Esophagus squamous epithelium (tissue), 5 donors: ENCODE results near the gene AFDN. TPM values are rescaled to one million over a fixed set of nuclear protein-coding genes. Genes with fewer than 3 reads are reported as not detected.

ENCODE experiments used
- DNase-seq: peaks from one replicate; lab custom pipeline; 2025; lab: John Stamatoyannopoulos, UW
- H3K27ac ChIP-seq, 4 donors: fragments of 200-600 bp; sonication (generic); one replicate each; pipeline ENCODE4 v1.5.1; 2016 to 2019; ENCODE audit warnings: mild to moderate bottlenecking in 1 of 4
- H3K27me3 ChIP-seq, 4 donors: fragments of 200-600 bp; sonication (generic); 1 replicate in 3 of 4; 2 replicates in 1 of 4; pipeline versions ENCODE4 v1.5.1 to v1.6.0; 2017 to 2021; ENCODE audit warnings: antibody characterized with exemption in 1 of 4
- H3K36me3 ChIP-seq, 3 donors: fragments of 200-600 bp; sonication (generic); one replicate each; pipeline ENCODE4 v1.5.1; 2016 to 2019
- H3K4me1 ChIP-seq, 3 donors: fragments of 200-600 bp; sonication (generic); one replicate each; pipeline ENCODE4 v1.5.1; 2017 to 2019
- H3K4me3 ChIP-seq, 4 donors: fragments of 200-600 bp; sonication (generic); 1 replicate in 3 of 4; 2 replicates in 1 of 4; pipeline ENCODE4 v1.5.1; 2016 to 2019; ENCODE audit warnings: mild to moderate bottlenecking in 2 of 4, moderate library complexity in 1 of 4
- H3K9me3 ChIP-seq, 3 donors: fragments of 200-600 bp; sonication (generic); one replicate each; pipeline ENCODE4 v1.5.1; 2016 to 2019
- POLR2A ChIP-seq, 4 donors: fragments of 450-650 bp; IDR thresholded peaks; one replicate each; pipeline ENCODE4 v1.6.1; 2017; ENCODE audit warnings: antibody characterized with exemption in 4 of 4, mild to moderate bottlenecking in 4 of 4, moderate library complexity in 3 of 4
- WGBS, 2 donors: methylation state at CpG; one replicate each; pipeline ENCODE4 v1.1.5; 2018; 5-methylcytosine and 5-hydroxymethylcytosine counted together
- intact Hi-C: fragments of 100-400 bp; cut with DNase I; formaldehyde crosslinking; loops from one replicate; pipeline ENCODE4 v1.15.0; 2022
- total RNA-seq, 4 donors: library from RNA; depleted of rRNA; stranded (reverse); fragments of >200 nt; gene quantifications; one replicate each; pipeline ENCODE4 v1.1.0, GENCODE V29; 2016
- TF ChIP-seq, protein P1 (sequence below), 6 experiments: fragments of 450-650 bp in 4 of 6; fragments of 200-600 bp in 2 of 6; sonication (generic) in 2 of 6; IDR thresholded peaks; one replicate each; pipeline ENCODE4 v1.5.1; 2016 to 2019; ENCODE audit warnings: antibody characterized with exemption in 6 of 6, mild to moderate bottlenecking in 4 of 6, moderate library complexity in 4 of 6
- donor health status: DM: yes; HTN: yes; CAD: no.

Gene AFDN
- total RNA-seq, 4 donors from 2014 or later: 93.8 to 250 (median 204) TPM

DNA sequence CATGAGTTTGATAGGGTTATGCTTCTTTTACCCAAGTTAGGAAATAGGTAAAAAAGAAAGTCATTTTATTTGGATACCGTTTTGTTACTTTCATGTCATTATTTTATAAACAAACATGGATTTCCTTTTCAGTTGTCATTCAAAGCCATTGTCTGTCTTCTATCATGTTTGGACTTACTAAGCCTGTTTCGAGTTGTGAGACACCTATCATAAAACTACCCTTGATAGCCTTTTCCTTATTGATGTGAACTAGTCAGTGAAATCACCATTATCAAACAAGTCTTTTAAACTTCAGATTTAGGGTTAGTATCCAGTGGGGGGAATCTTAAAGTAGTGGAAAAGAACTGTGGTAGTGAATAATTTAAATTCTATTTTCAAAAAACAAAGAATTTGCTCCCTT, 85.8 kb downstream of the AFDN start:
- Histone ChIP-seq H3K36me3 (peaks cover 0 to 79% (median 24%) of the 10 kb centered on the region in 3 donors), H3K4me3 (no peak overlapping the region), H3K4me1 (peaks cover 0 to 10% (median 0%) of the 10 kb centered on the region in 3 donors), H3K27me3 (no peaks in the 10 kb centered on the region), H3K27ac (no peak overlapping the region), H3K9me3 (no peaks in the 10 kb centered on the region)
- no peak for DNase-seq
- TF ChIP-seq POLR2A (IDR thresholded peaks at IDR 0.05): no peak
- TF ChIP-seq, protein P1, sequence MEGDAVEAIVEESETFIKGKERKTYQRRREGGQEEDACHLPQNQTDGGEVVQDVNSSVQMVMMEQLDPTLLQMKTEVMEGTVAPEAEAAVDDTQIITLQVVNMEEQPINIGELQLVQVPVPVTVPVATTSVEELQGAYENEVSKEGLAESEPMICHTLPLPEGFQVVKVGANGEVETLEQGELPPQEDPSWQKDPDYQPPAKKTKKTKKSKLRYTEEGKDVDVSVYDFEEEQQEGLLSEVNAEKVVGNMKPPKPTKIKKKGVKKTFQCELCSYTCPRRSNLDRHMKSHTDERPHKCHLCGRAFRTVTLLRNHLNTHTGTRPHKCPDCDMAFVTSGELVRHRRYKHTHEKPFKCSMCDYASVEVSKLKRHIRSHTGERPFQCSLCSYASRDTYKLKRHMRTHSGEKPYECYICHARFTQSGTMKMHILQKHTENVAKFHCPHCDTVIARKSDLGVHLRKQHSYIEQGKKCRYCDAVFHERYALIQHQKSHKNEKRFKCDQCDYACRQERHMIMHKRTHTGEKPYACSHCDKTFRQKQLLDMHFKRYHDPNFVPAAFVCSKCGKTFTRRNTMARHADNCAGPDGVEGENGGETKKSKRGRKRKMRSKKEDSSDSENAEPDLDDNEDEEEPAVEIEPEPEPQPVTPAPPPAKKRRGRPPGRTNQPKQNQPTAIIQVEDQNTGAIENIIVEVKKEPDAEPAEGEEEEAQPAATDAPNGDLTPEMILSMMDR (IDR thresholded peaks at IDR 0.05): no peak
- 77 to 88% methylated on average over 2 of the region's 2 CpGs for WGBS, 2 donors
- intact Hi-C loops: no loop called here

DNA sequence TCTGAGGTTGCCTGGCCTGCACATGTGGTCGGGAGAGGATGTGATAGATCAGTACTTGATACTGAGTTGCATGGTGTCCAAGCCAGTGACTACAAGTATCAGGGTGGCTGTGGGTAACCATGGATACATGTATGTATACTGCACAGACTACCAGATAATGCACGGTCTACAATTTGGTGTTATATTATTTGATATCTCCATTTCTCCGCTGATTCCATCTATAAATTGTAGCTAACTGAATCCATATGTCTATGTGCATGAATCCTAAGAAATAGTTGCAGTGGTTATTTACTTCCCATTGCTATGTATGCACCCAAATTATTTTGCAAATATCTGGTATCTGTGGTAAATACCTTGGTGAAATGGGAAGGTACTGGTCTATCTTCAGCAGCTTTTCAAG, 87.0 kb downstream of the AFDN start:
- Histone ChIP-seq H3K4me3 (no peak overlapping the region), H3K9me3 (no peaks in the 10 kb centered on the region), H3K27me3 (no peaks in the 10 kb centered on the region), H3K27ac (no peak overlapping the region), H3K36me3 (peaks cover 0 to 91% (median 27%) of the 10 kb centered on the region in 3 donors), H3K4me1 (no peaks in the 10 kb centered on the region)
- 87 to 89% methylated on average over 3 of the region's 3 CpGs for WGBS, 2 donors
- DNase-seq: no peak
- TF ChIP-seq POLR2A (IDR thresholded peaks at IDR 0.05): no peak
- TF ChIP-seq, protein P1 (IDR thresholded peaks at IDR 0.05): no peak
- intact Hi-C loops: no loop called here

DNA sequence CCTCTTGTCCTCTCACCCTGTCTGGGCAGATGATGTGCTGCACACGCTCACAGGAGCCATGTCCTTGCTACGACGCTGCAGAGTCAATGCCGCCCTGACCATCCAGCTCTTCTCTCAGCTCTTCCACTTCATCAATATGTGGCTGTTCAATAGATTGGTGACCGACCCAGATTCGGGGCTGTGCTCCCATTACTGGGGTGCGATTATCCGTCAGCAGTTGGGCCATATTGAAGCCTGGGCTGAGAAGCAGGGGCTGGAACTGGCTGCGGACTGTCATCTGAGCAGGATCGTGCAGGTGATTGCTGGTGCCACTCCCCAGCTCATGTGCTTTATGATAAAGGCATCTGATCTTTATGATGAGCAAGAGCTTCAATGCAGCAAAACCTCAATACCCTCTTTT, 88.4 kb downstream of the AFDN start:
- H3K4me1 ChIP-seq: no peaks in the 10 kb centered on the region
- TF ChIP-seq, protein P1 (IDR thresholded peaks at IDR 0.05): no peak
- no peak for TF ChIP-seq POLR2A (IDR thresholded peaks at IDR 0.05)
- H3K27ac ChIP-seq: no peak overlapping the region
- intact Hi-C loops: no loop called here
- H3K36me3 ChIP-seq: peaks cover 0 to 98% (median 30%) of the 10 kb centered on the region in 3 donors
- H3K4me3 ChIP-seq: no peak overlapping the region
- no peaks in the 10 kb centered on the region for H3K9me3 ChIP-seq
- H3K27me3 ChIP-seq: no peaks in the 10 kb centered on the region
- 90 to 94% methylated on average over 10 of the region's 10 CpGs for WGBS, 2 donors
- DNase-seq: no peak

DNA sequence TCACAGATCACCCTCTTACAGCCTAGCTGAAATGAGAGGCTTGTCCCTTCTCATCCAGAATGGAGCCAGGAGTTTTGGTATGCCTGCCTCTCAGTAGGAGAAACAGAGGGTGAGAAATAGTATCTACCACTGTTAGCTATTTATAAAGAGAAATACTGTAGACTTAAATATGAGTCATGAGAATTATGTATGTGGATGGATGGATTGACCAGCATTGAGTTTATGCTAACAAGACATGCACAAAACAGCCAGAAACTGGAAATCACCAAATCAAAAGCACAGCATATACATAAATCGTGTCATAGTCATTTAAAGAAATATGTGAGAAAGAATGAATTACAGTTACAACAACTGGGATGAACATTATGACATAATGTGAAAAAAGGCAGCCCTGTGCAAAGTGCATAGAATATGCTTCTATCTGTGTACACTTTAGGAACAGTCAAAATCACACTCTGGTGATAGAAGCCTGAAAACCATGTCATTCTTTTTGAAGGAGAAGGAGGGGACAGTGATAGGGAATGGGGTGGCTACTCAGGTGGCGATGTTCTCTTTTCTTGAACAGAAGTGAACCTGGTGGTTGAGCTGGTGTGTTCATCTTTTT, 90.9 kb downstream of the AFDN start:
- Histone ChIP-seq H3K4me1 (no peaks in the 10 kb centered on the region), H3K36me3 (peaks cover 0 to 99% (median 30%) of the 10 kb centered on the region in 3 donors), H3K27me3 (no peaks in the 10 kb centered on the region), H3K4me3 (no peak overlapping the region), H3K9me3 (no peaks in the 10 kb centered on the region), H3K27ac (no peak overlapping the region)
- 83 to 93% methylated on average over 2 of the region's 2 CpGs for WGBS, 2 donors
- no peak for DNase-seq
- intact Hi-C loops: no loop called here
- TF ChIP-seq POLR2A (IDR thresholded peaks at IDR 0.05): no peak
- TF ChIP-seq, protein P1 (IDR thresholded peaks at IDR 0.05): no peak

DNA sequence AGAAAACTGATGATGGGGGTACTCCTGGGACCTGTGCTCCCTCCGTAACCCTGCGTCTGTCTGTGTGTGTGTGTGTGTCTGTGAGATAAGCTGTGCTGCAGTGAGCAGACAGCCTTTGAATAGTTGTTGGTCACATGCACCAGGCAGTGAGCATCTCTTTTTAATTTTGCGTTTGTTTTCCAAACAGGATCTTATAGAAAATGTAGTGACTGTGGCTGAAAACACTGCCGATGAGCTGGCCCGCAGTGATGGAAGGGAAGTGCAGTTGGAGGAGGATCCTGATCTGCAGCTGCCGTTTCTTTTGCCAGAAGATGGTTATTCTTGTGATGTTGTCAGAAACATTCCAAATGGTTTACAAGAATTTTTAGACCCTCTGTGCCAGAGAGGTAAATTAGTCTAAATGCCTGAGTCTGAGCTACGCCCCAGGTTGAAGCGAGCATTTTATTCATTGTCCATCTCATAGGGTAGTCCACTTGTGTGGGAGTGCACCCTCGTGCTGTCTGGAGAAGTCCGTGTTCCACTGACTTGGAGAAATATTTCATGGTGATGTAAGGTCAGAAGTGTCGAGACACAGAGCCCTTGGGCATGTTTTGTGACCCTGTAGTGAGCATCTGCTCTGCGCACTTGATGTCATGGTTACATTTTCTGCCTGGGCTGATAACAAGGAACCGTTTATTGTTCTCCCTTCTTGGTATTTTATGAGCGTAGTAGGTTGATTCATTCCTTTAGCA, 92.0 kb downstream of the AFDN start:
- Histone ChIP-seq H3K9me3 (no peaks in the 10 kb centered on the region), H3K27ac (no peak overlapping the region), H3K27me3 (no peaks in the 10 kb centered on the region), H3K4me3 (no peak overlapping the region), H3K4me1 (no peaks in the 10 kb centered on the region), H3K36me3 (peaks cover 0 to 98% (median 30%) of the 10 kb centered on the region in 3 donors)
- DNase-seq: no peak
- TF ChIP-seq POLR2A (IDR thresholded peaks at IDR 0.05): no peak
- TF ChIP-seq, protein P1 (IDR thresholded peaks at IDR 0.05): no peak
- intact Hi-C loops: no loop called here
- 89 to 92% methylated on average over 10 to 13 of the region's 14 CpGs for WGBS, 2 donors
